ENCODE results near the gene MNX1. TPM values are rescaled to one million over a fixed set of nuclear protein-coding genes. Genes with fewer than 3 reads are reported as not detected.

MNX1 gene
- total RNA-seq, 1 experiment from 2014 or later = 0.28 TPM

GRCh38 chr7:156975620-156976019 lies 34.8 kb downstream of the MNX1 start:
- Histone ChIP-seq H3K9me3 (ENCODE audit: insufficient read depth, low read depth) (no peaks in the 10 kb centered on the region), H3K4me1 (replicated peaks; ENCODE audit: insufficient read depth) (no peaks in the 10 kb centered on the region), H3F3A (ENCODE audit: insufficient read depth, low read depth) (0 out of 2 replicates have a peak, but pooled peaks cover 5% of the 10 kb centered on the region), H3K27me3 (ENCODE audit: insufficient read depth, low read depth) (no peaks in the 10 kb centered on the region), H4K20me1 (ENCODE audit: insufficient read depth) (no peaks in the 10 kb centered on the region), H3K36me3 (ENCODE audit: low read depth) (peaks cover 19% of the 10 kb centered on the region), H3K27ac (no peak overlapping the region), H3K79me2 (ENCODE audit: low read depth) (no peaks in the 10 kb centered on the region), H2AFZ (no peak overlapping the region), H3K4me3 (no peak overlapping the region), H3K9me2 (ENCODE audit: insufficient read depth) (no peaks in the 10 kb centered on the region), H3K4me2 (no peak overlapping the region)
- DNase-seq = no peak
- TF ChIP-seq CTCF (conservative IDR thresholded peaks at IDR 0.05) (no peak), EZH2 (IDR thresholded peaks at IDR 0.05; ENCODE audit: low read depth) (no peak)
- no TSS peak for BruUV-seq (replicated peaks)
- intact Hi-C loops (cut with micrococcal nuclease; ENCODE audit: unreplicated experiment) = no loop called here
- CTCF ChIA-PET = no interaction called here
- POLR2A ChIA-PET (ENCODE audit: unreplicated experiment) = no interaction called here

- peaks cover 25% of the 10 kb centered on the region; the same call in 1 of the 2 replicates for H3K36me3 ChIP-seq (ENCODE audit: low read depth)
- H3K27ac ChIP-seq = no peak overlapping the region
- no peaks in the 10 kb centered on the region for H3K27me3 ChIP-seq (ENCODE audit: insufficient read depth, low read depth)
- POLR2A ChIA-PET (ENCODE audit: unreplicated experiment) = no interaction called here
- no peak overlapping the region for H3K4me3 ChIP-seq
- peaks cover 15% of the 10 kb centered on the region for H3F3A ChIP-seq (ENCODE audit: insufficient read depth, low read depth)
- H3K4me1 ChIP-seq (replicated peaks; ENCODE audit: insufficient read depth) = no peaks in the 10 kb centered on the region
- H4K20me1 ChIP-seq (ENCODE audit: insufficient read depth) = peaks cover 8% of the 10 kb centered on the region
- CTCF ChIA-PET = no interaction called here
- TF ChIP-seq EZH2 (IDR thresholded peaks at IDR 0.05; ENCODE audit: low read depth) = no peak
- peak; percentile 80 for TF ChIP-seq CTCF (conservative IDR thresholded peaks at IDR 0.05)
- H3K9me2 ChIP-seq (ENCODE audit: insufficient read depth) = no peaks in the 10 kb centered on the region
- H3K79me2 ChIP-seq (ENCODE audit: low read depth) = no peaks in the 10 kb centered on the region
- DNase-seq = peak in 1 of 2 experiments; percentile 45
- no peak overlapping the region for H2AFZ ChIP-seq
- no TSS peak for BruUV-seq (replicated peaks)
- H3K9me3 ChIP-seq (ENCODE audit: insufficient read depth, low read depth) = no peaks in the 10 kb centered on the region
- H3K4me2 ChIP-seq = no peak overlapping the region
- intact Hi-C loops (cut with micrococcal nuclease; ENCODE audit: unreplicated experiment) = loop anchor here (1.0 to 5.0 kb wide), 4 partner anchors 167 to 1382 kb away; partner anchors contain the start of gene UBE3C
These were observed 40.5 kb downstream of the MNX1 start for GRCh38 chr7:156969972-156970420.

GRCh38 chr7:156968183-156968582 lies 42.3 kb downstream of the MNX1 start:
- Histone ChIP-seq H3K79me2 (ENCODE audit: low read depth) (no peaks in the 10 kb centered on the region), H3F3A (ENCODE audit: insufficient read depth, low read depth) (peaks cover 15% of the 10 kb centered on the region), H3K9me2 (ENCODE audit: insufficient read depth) (no peaks in the 10 kb centered on the region), H3K4me1 (replicated peaks; ENCODE audit: insufficient read depth) (no peaks in the 10 kb centered on the region), H3K27ac (no peak overlapping the region), H4K20me1 (ENCODE audit: insufficient read depth) (peaks cover 8% of the 10 kb centered on the region), H3K36me3 (ENCODE audit: low read depth) (peaks cover 42% of the 10 kb centered on the region), H3K4me2 (no peak overlapping the region), H3K9me3 (ENCODE audit: insufficient read depth, low read depth) (no peaks in the 10 kb centered on the region), H2AFZ (no peak overlapping the region), H3K4me3 (no peak overlapping the region), H3K27me3 (ENCODE audit: insufficient read depth, low read depth) (no peaks in the 10 kb centered on the region)
- CTCF ChIA-PET = no interaction called here
- DNase-seq = no peak
- BruUV-seq (replicated peaks) = no TSS peak
- TF ChIP-seq CTCF (conservative IDR thresholded peaks at IDR 0.05) = no peak
- no peak for TF ChIP-seq EZH2 (IDR thresholded peaks at IDR 0.05; ENCODE audit: low read depth)
- POLR2A ChIA-PET (ENCODE audit: unreplicated experiment) = no interaction called here
- intact Hi-C loops (cut with micrococcal nuclease; ENCODE audit: unreplicated experiment) = no loop called here
